Activated CD4-positive, alpha-beta T cell treated with anti-CD3 and anti-CD28 coated beads, Interleukin-2, amount 10 ng/mL, durations not matched to agents 24 days and 14 days (primary cell): ENCODE measurements around the gene LYPD1. TPM values are rescaled to one million over a fixed set of nuclear protein-coding genes. Genes with fewer than 3 reads are reported as not detected.
A peak's percentile ranks its signal among the peaks of the same experiment; 100 is the strongest.

Experiments
- DNase-seq: peaks from one replicate; pipeline ENCODE4 v3.0.0; 2022
- H3K27ac Mint-ChIP-seq: one replicate; pipeline ENCODE4 v1.8.0; 2022; ENCODE audit warnings: mild to moderate bottlenecking, mixed read lengths
- H3K27me3 Mint-ChIP-seq: one replicate; pipeline ENCODE4 v1.8.0; 2022; ENCODE audit warnings: mixed read lengths
- H3K36me3 Mint-ChIP-seq: one replicate; pipeline ENCODE4 v1.8.0; 2022; ENCODE audit warnings: low read depth, mild to moderate bottlenecking, mixed read lengths
- H3K4me1 Mint-ChIP-seq: one replicate; pipeline ENCODE4 v1.8.0; 2021; ENCODE audit warnings: mixed read lengths
- H3K4me3 Mint-ChIP-seq: one replicate; pipeline ENCODE4 v1.8.0; 2022; ENCODE audit warnings: mild to moderate bottlenecking, moderate library complexity, mixed read lengths
- H3K9me3 Mint-ChIP-seq: one replicate; pipeline ENCODE4 v1.8.0; 2021; ENCODE audit warnings: mixed read lengths
- intact Hi-C: fragments of 100-400 bp; cut with micrococcal nuclease; formaldehyde crosslinking; loops from one replicate; pipeline ENCODE4 v1.15.1; 2023
- total RNA-seq: library from RNA; stranded (reverse); gene quantifications from 2 replicates; pipeline ENCODE4 v1.2.3, GENCODE V29; 2022

LYPD1 gene
- total RNA-seq, 1 donor from 2014 or later = not detected

DNA sequence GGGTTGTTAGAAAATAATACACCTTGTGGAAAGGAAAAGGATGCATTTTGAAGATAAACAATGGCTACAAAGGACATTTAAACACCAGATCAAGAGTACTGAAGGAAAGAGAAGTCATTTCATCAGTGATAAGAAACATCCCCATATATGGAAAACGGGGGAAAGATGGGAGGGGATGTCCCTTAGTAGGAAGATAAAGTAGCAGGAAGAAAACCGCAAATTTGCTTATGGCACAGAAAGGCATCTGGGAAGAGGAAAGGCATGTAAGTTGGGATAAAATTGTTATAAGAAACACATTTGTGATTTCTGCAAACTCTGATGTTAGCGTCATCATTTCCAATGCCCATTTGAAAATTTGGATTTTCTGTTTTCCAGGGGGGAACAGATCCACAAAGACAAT lies 10.5 kb upstream of the LYPD1 start:
- intact Hi-C loops = no loop called here
- Mint-ChIP-seq H3K27ac (no peak overlapping the region), H3K4me3 (no peak overlapping the region), H3K4me1 (no peaks in the 10 kb centered on the region), H3K9me3 (no peaks in the 10 kb centered on the region), H3K36me3 (no peaks in the 10 kb centered on the region), H3K27me3 (no peaks in the 10 kb centered on the region)
- no peak for DNase-seq

DNA sequence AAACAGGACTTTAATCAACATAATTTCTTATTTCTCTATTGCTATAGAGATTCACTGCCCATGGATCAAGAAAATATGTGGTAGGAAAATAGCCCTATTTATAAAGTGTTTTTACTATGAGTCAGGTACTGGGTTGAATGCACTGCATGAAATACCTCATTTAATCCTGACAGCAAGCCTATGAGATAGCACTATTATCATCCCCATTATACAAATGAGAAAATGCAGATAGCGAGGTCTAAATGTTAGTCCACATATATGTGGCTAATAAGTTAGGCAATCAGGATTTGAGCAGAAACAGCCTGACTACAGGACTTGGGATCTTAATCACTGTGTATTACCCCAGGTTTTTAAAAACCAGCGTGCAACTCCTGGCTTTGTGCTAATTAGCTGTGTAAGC lies 8.5 kb upstream of the LYPD1 start:
- no peaks in the 10 kb centered on the region for H3K36me3 Mint-ChIP-seq
- intact Hi-C loops = no loop called here
- H3K4me1 Mint-ChIP-seq = no peaks in the 10 kb centered on the region
- no peaks in the 10 kb centered on the region for H3K9me3 Mint-ChIP-seq
- no peak overlapping the region for H3K27ac Mint-ChIP-seq
- DNase-seq = no peak
- H3K27me3 Mint-ChIP-seq = no peaks in the 10 kb centered on the region
- H3K4me3 Mint-ChIP-seq = no peak overlapping the region

DNA sequence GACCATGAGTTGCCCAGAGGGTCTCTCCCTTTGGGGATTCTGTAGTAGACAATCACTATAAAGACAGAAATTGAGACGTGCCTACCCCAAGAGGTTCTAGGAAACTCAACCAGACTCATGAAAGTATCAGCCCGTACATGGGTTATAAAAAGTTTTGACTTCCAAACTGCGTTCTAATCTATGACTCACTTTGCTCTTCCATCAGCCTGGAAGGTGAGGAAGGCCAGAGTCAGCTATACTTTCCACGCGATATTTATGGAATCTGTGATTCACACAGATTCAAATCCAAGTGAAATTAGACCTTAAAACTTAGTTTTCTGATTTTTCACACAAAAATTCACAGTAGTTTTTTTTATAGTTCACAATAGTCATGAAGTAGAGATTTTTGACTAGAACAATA lies 7.7 kb upstream of the LYPD1 start:
- no peak for DNase-seq
- no peak overlapping the region for H3K27ac Mint-ChIP-seq
- intact Hi-C loops = no loop called here
- H3K36me3 Mint-ChIP-seq = no peaks in the 10 kb centered on the region
- no peaks in the 10 kb centered on the region for H3K9me3 Mint-ChIP-seq
- H3K27me3 Mint-ChIP-seq = peaks cover 3% of the 10 kb centered on the region
- no peaks in the 10 kb centered on the region for H3K4me1 Mint-ChIP-seq
- no peak overlapping the region for H3K4me3 Mint-ChIP-seq

DNA sequence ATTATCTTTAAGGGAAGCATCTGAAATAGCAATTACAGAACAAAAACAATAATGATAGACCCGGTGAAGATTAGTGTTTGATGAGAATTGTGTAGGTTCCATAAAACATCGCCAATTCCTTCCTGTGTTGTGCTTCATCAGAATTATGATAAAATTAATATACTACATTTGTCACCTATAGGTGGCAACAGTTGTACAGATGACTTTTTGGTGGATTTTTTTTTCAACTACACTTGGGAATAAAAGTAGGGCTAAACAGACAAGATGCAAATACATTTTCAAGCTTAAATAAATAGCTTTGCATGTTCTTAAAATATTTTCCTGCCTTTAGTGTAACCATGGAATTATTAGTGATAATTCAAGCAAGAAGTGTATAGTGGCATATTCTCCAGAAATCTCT lies 7.0 kb upstream of the LYPD1 start:
- H3K36me3 Mint-ChIP-seq = no peaks in the 10 kb centered on the region
- H3K27me3 Mint-ChIP-seq = peaks cover 7% of the 10 kb centered on the region
- no peak for DNase-seq
- intact Hi-C loops = no loop called here
- H3K9me3 Mint-ChIP-seq = no peaks in the 10 kb centered on the region
- no peaks in the 10 kb centered on the region for H3K4me1 Mint-ChIP-seq
- no peak overlapping the region for H3K4me3 Mint-ChIP-seq
- H3K27ac Mint-ChIP-seq = no peak overlapping the region

DNA sequence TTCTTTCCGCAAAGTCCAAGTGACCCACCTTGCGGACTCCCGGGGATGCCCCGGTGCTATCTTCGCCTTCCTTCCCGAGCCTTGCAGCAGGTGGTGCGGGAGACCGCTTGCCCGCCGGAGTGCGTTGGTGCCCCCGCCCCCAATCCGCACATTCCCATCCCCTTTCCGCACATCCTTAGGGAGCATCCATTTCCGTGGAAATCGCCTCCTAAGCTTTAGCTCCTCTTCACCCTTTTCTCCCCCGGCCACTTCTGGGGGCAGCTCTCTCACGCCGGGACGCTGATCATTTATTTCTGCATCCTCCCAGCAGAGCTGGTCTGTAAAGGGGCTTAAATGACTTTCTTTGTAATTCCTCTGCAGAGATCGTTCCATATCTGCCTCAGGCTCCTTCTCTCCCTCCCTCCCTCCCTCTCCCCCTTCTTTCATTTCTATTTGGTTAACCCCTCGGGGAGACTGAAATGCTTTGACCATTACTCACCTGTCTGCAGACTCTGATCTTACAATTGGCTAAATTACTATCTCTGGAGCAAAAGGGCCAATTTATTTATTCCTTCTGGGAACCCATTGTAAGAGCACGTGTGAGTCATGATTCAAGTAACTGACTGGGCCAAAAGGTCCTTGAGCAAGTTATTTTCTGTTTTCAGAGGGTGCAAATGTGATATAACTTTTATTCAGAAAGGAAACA lies 1.3 kb upstream of the LYPD1 start:
- Mint-ChIP-seq H3K4me3 (no peak overlapping the region), H3K27me3 (peaks cover 38% of the 10 kb centered on the region), H3K9me3 (no peaks in the 10 kb centered on the region), H3K36me3 (peaks cover 3% of the 10 kb centered on the region), H3K27ac (peak overlapping the region; percentile 8), H3K4me1 (peaks cover 2% of the 10 kb centered on the region)
- intact Hi-C loops = no loop called here
- DNase-seq = no peak

DNA sequence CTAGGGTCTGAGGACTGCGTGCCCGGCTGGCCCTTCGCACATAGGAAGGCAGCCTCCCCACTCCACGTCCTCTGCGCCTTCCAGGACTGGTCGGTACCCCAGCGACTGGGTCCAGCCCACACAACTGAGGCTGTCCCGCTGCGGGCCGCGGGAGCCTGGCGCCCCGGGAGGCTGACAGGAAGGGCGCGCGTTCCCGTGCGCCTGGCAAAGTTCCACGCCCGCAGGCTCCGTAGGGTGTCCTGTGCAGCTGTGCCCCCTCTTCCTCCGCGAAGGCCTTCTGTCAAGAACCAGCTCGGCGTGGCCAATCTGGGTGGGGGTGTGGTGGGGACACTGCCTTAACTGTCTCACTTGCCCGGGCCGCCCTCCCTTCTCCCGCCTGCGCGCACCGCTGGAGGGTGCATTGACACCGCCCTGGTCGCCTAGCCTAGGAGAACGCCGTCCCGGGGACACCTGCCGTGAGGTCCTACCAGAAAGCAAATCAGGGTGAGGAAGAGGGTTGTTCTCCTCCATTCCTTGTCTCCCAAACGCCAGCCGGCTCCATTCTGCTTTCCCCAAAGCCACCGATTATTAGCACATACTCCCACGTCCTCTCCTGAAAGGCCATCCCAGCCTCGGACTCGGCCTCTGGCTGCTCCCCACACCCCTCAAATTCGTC lies 618 bp upstream of the LYPD1 start:
- H3K36me3 Mint-ChIP-seq = peaks cover 3% of the 10 kb centered on the region
- peaks cover 38% of the 10 kb centered on the region for H3K27me3 Mint-ChIP-seq
- H3K9me3 Mint-ChIP-seq = no peaks in the 10 kb centered on the region
- H3K27ac Mint-ChIP-seq = peak overlapping the region; percentile 8
- H3K4me3 Mint-ChIP-seq = no peak overlapping the region
- no peak for DNase-seq
- intact Hi-C loops = no loop called here
- peaks cover 2% of the 10 kb centered on the region for H3K4me1 Mint-ChIP-seq

DNA sequence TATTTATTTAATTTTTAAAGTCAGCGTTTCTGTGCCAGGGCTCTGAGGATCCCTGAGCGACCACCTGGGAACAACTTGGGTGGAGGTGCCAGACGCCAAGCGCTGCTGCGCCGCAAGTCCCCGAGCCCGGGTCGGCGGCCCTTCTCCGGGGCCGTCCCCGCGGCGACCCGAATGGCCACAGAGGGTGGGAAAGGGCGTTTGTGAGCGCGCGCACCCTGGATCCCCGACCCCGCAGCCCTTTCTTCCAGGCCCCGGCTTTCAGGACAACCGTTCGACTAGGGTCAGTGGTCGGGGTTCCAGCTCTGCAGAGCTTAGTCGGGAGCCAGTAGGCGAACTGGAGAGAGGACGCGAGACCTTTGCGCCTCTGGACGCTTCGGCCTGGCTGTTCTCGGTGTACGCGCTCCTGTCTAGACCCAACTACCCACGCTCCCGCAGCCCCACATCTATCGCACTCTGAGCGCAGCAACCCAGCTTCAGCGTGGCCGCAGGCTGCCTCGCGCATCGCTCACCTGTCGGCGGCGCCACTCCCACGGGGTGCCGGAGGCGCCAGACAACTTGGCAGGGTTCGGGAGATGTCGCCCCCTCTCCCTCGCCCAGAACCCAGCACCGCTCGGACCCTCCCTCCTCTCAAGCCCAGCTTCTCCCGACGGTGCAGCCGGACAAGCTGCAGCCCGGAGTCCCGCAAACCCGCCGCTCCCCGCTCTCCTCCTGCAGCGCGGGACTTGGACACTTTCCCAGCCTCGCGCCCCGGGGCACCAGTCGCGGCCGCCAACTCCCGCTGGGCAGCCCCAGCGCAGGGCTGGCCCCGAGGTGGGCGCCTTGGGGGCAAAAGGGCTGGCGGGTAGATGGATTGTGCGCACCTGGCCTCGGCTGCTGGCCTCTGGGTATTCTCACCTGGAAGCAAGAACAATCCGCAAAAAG lies 758 bp downstream of the LYPD1 start:
- no peak for DNase-seq
- Mint-ChIP-seq H3K9me3 (no peaks in the 10 kb centered on the region), H3K27ac (no peak overlapping the region), H3K4me3 (no peak overlapping the region), H3K27me3 (peaks cover 38% of the 10 kb centered on the region), H3K4me1 (peaks cover 2% of the 10 kb centered on the region), H3K36me3 (peaks cover 3% of the 10 kb centered on the region)
- intact Hi-C loops = no loop called here

DNA sequence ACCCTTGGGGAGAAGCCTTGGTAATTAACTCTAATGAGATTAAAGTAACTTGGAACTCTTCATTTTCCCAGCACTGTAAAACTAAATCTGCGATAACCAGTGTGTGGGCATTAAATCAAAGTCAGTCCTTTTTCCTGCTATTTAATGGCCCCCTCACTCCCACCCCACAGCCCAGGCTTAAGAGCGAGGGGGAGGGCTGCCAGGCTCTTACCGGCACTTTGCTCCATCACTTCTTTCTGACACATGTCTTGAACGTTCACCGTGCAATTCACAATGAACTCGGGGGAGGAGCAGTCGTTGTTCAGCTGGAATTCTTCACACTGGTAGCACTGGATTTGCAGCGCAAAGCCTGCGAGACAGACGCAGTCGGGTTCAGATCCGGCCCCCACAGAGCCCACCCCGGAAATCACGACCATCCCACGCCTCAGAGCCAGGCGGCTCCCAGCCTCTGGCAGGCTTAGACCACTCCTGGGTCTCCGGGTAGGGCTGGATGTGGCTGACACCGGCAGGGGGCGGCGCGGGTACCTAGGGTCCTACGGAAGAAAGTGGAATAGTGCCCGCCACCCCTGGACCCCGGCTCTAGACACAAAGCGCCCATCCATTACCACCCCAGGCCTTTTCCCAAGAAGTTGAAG lies 1.7 kb downstream of the LYPD1 start:
- Mint-ChIP-seq H3K27ac (no peak overlapping the region), H3K9me3 (no peaks in the 10 kb centered on the region), H3K36me3 (peaks cover 3% of the 10 kb centered on the region), H3K4me1 (peaks cover 2% of the 10 kb centered on the region), H3K4me3 (no peak overlapping the region), H3K27me3 (peaks cover 38% of the 10 kb centered on the region)
- no peak for DNase-seq
- intact Hi-C loops = no loop called here

DNA sequence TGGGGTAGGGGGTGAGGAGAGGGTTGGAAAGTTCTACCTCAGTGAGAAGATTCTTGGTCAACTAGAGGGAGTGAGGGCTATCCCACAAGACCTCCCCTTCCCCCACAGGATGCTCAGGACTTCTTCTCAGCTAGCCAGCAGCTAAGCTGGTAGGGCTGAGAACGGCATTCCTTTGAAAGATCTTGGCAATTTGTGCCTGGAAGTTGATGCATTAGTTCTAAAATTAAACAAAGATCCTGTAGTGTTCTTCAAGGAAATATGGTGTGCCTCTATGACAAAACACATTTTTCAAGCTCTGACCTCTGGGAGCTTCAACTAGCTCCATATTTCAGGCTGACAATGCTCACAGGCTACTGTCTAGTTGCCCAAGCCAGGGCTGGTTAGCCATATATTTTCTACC lies 2.3 kb downstream of the LYPD1 start:
- Mint-ChIP-seq H3K36me3 (peaks cover 3% of the 10 kb centered on the region), H3K27me3 (peaks cover 35% of the 10 kb centered on the region), H3K27ac (no peak overlapping the region), H3K4me1 (peaks cover 2% of the 10 kb centered on the region), H3K9me3 (no peaks in the 10 kb centered on the region), H3K4me3 (no peak overlapping the region)
- intact Hi-C loops = no loop called here
- DNase-seq = no peak

DNA sequence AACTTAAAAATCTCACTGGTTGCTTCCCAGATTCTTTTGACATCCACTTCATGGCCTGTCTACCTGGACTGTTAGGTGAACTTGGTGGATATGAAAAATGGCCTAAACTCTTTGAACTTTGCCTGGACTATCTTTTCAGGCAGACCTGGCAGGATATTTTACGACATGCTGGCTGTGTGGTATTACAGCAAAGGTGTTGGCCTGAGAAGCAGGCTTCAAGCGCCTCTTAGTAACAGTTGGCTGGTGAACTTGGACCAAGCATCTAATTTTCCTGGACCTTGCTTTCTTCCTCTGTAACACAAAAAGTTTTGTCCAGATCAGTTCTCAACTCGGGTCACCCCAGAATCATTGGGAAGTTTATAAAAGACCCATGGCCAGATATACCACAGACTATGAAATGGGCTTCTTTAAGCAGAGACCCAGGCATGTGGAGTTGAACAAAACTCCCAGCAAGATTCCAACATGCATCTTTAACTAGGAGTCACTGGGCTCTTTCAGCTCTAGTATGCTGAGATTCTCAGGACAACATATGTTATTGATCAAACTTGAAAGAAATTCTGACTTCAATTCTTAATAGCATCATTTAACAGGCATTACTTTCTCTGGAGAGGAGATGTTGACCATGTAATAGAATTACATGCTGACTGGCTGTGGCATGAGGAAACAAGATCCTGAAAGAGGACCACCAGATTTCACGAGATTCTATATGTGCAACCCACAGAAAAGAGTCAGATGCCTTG lies 4.4 kb downstream of the LYPD1 start:
- DNase-seq = no peak
- peaks cover 21% of the 10 kb centered on the region for H3K27me3 Mint-ChIP-seq
- intact Hi-C loops = no loop called here
- H3K9me3 Mint-ChIP-seq = no peaks in the 10 kb centered on the region
- H3K27ac Mint-ChIP-seq = no peak overlapping the region
- H3K36me3 Mint-ChIP-seq = no peaks in the 10 kb centered on the region
- no peaks in the 10 kb centered on the region for H3K4me1 Mint-ChIP-seq
- no peak overlapping the region for H3K4me3 Mint-ChIP-seq

DNA sequence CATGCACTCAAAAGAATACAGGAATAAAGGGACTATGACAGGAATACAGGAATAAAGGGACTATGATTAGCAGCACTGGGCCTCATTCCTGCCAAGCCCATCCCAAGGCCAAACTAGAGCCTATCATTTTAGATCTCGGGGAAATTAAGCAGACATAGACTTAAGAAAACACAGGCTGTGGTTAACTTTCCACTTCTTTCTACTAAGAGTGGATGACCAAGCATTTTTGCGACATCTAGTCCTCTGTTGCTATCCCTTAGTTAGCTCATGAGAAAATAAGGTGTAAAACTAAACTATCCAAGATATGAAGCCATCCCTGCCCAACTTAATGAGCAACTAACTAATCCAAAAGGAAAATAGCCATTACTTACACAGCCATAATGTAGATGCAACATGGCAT lies 5.9 kb downstream of the LYPD1 start:
- Mint-ChIP-seq H3K27ac (no peak overlapping the region), H3K9me3 (no peaks in the 10 kb centered on the region), H3K27me3 (peaks cover 15% of the 10 kb centered on the region), H3K4me1 (no peaks in the 10 kb centered on the region), H3K36me3 (no peaks in the 10 kb centered on the region), H3K4me3 (no peak overlapping the region)
- DNase-seq = no peak
- intact Hi-C loops = no loop called here

DNA sequence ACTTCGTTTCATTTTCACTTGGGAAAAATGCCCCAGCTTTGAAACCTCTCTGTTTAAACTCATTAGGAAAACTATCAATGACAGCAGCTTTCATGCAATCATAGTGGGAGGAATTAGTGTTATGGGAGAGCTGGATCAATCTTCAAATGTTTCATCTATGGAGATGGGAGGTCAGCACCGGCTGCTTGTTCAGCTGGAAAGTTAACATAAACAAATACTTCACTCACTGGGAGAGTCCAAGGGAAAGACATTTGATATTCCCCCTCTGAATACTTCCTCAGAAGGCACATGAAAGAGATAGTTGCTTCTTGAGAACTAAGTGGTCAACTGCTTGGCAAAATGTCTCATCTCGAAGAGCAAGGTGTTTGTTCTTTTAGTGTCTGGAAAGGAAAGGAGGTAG lies 7.3 kb downstream of the LYPD1 start:
- Mint-ChIP-seq H3K4me3 (no peak overlapping the region), H3K27ac (no peak overlapping the region), H3K27me3 (peaks cover 6% of the 10 kb centered on the region), H3K36me3 (no peaks in the 10 kb centered on the region), H3K4me1 (no peaks in the 10 kb centered on the region), H3K9me3 (no peaks in the 10 kb centered on the region)
- intact Hi-C loops = no loop called here
- DNase-seq = no peak

DNA sequence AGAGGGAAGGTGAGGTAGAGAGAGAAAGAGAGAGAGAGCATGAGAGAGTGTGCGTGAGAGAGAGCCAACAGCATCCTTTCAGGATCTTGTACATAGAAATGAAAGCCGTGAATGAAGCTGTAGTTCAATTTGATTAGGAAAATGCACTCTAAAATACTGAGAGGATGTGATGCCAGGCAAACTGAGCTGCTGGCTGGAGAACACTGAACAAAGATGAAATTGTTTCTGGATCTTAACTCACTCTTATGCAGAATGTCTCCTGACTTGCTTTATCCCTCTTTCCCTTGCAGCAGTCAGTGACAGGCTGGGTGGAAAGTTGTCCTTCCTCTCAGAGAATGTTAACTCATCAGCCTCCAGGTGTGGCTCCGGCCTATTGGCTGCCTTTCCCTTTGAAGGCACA lies 10.7 kb downstream of the LYPD1 start:
- Mint-ChIP-seq H3K4me1 (no peaks in the 10 kb centered on the region), H3K27me3 (no peaks in the 10 kb centered on the region)

More for the DNA sequence above, 10.7 kb downstream of the LYPD1 start:
- no peaks in the 10 kb centered on the region for H3K36me3 Mint-ChIP-seq
- DNase-seq = no peak
- H3K27ac Mint-ChIP-seq = no peak overlapping the region
- no peak overlapping the region for H3K4me3 Mint-ChIP-seq
- H3K9me3 Mint-ChIP-seq = no peaks in the 10 kb centered on the region
- intact Hi-C loops = no loop called here
